ENCODE results near the gene RASA3.
"Not testable (repeated sequence)": the region's sequence is repeated elsewhere in the genome, so short reads cannot be mapped to it uniquely, and the experiment has no call there.

RASA3 gene

DNA sequence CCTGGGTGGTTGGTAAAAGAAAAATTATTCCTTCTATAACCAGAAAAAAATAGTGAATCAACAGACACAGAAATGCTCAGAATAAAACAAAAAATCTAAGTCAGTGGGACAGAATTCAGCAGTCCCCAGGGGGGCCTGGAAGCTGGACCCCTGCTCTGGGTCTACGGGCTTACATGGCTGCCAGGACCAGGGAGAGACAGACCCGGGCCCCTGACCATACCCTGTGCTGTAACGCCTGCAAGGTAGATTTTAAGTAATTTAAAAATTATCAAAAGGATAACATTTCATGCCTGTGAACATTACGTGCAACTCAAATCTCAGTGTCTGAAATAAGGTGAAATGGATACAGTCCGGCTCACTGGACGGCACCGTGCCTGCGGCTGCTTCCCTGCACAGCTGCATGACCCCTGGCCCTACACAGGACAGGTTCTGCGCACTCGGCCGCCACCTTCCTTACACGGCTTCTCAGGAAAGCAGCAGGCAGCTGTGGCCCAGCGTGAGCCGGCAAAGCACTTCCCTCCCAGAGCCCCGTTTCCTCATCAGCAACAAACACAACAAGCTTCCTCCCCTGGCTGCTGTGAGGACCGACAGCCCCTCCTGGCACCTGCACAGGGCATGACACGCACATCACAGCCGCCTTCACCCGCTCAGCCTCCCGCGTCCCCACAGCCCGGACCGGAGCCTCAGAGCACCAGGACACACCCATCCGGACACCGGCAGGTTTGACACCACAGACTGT is 22.2 kb downstream of the RASA3 start:
- DNase-seq = no peak

GRCh38 chr13:114109641-114110041 is 22.8 kb downstream of the RASA3 start:
- DNase-seq = no peak

DNA sequence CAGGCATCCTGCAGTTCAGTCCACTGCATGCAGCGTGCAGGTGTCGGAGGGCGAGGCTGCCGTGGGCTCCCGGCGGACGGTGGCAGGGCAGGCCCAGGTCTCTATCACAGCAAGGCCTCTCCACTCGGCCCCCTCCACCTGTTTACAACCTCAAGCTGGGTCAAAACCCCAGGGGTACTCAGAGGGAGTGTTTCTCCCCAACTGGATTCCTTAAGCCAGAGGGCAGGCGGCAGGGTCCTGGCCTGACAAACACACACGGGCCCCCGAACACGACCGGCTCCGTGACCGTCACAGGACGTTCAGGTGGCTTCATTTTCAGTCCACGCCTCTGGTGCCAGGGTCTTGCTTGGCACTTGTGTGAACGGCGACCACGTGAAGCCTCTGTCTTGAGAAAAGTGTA is 23.5 kb downstream of the RASA3 start:
- no peak for DNase-seq

DNA sequence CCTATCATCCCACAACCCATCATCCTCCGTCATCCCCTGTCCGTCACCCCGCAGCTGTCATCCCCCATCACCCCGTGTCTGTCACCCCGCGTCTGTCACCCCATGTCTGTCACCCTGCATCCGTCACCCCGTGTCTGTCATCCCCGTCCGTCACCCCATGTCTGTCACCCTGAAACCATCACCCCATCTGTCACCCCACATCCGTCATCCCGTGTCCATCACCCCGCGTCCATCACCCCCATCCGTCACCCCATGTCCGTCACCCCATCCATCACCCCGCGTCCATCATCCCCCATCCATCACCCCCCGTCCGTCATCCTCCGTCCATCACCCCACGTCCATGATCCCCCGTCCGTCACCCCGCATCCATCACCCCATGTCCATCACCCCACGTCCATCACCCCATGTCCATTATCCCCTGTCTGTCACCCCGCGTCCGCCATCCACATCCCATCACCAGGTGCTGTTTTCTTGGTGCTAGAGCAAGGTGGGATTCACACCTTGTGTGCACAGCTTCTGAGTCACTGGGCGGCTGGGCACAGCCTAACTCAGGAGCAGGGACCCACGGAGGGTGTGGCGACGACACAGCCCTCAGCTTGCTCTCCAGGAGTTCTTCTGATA is 24.2 kb downstream of the RASA3 start:
- no peak for DNase-seq

DNA sequence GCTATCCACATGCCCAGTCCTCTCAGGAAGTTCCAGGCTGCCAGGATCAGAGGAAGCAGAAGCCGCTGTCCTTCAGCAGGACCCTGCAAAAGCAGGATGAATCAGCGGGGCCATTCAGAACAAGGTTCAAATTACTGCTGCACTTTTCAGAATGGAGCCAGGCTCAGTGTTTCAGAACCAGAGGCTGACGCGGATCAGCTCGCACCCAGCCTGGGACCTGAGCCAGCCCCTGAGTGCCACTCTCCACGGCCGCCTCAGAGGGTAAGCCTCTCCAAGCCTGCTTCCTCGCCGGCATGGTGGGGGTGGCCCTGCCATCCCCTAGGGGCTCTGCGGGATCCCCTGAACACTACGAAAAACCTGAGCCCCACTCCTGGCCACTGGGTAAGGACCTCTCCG is 24.7 kb downstream of the RASA3 start:
- DNase-seq = no peak

DNA sequence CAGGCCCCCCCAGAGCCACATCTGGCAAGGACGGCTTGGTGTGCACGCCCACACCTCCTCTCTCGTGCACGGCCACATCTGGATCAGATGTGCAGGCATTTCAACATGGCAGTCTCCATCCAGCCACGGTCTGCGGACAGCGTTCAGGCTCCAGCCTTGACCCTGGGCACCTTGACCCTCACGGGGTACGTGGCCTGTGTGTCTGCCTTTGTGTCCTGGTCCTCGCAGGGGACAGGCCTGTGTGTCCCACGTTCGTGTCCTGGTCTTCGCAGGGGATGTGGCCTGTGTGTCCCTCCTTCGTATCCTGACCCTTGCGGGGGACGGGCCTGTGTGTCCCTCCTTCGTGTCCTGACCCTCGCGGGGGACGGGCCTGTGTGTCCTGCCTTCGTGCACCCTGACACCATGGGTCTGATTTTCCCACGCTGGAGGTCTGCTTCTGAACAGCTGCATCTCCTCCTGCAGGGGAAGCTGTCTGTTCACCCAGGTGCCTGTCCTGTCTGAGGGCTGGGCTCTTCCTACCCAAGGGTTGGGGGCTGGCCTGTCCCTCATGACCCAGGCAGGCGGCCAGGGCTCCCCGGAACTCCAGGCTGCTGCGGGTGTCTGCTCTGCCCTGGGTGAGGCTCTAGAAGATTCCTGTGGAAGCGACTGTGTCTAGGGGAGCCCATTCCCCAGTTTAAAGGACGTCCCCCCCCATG is 25.3 kb downstream of the RASA3 start:
- no peak for DNase-seq

- no peak for DNase-seq
Measured at GRCh38 chr13:114106526-114106925, 25.9 kb downstream of the RASA3 start.

GRCh38 chr13:114105521-114106225 is 26.8 kb downstream of the RASA3 start:
- no peak for DNase-seq

DNA sequence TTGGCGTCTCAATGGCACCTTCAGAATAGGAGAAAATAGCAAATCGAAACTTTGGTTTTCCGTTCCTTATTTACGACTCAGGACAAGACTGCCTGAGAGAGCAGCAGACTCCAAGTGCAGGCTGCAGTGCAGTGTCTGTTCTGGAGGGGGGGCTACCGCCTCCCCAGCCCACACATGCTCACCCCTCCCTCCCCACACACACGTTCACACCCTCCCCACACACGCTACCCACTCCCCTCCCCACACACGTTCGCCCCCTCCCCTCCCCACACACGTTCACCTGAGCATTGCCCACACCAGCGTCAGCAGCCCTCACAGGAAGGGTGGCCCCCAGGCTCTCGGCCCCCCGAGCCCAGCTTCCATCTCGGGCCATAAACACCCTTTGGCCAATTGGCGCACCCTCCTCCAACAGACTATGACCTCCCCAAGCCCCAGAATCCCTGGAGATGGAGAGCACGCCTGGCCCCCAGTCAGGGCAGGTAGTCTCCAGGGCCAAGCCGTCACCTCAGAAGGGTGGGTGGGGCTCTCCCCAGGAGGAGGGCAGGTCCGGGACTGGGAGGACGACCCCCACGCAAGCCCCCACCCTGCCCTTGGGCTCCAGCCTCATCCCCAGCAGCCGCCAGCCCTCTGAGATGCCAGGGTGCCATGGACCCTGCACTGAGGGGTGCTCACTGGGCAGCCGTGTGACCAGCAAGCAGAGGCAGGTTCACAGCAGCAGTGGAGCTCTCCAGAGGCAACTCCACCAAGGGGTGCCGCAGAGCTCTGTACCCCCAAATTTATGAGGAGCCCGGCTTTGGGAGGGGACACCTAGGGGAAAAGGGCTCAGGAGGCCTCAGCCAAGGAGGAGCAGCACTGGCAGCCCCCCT is 27.5 kb downstream of the RASA3 start:
- DNase-seq = no peak

DNA sequence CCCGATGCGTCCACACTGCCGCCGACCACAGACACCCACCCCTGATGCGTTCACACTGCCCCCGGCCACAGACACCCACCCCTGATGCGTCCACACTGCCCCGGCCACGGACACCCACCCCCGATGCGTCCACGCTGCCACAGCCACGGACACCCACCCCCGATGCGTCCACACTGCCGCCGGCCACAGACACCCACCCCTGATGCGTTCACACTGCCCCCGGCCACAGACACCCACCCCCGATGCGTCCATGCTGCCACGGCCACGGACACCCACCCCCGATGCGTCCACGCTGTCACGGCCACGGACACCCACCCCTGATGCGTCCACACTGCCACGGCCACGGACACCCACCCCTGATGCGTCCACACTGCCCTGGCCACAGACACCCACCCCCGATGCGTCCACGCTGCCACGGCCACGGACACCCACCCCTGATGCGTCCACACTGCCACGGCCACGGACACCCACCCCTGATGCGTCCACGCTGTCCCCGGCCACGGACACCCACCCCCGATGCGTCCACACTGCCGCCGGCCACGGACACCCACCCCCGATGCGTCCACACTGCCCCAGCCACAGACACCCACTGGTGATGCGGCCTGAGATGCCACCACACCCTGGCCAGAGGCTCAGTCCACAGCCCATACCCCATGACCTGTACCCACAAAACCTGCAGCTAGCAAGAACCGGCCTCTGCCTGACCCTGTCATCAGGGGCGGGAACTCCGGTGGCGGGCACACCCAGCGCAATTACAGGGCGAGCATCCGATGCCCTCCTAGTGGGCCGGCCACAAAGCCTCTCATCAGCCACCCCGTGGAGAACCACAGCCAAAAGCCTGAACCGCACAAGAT is 28.4 kb downstream of the RASA3 start:
- DNase-seq = no peak

GRCh38 chr13:114103289-114103621 is 29.2 kb downstream of the RASA3 start:
- not testable (repeated sequence) for DNase-seq

DNA sequence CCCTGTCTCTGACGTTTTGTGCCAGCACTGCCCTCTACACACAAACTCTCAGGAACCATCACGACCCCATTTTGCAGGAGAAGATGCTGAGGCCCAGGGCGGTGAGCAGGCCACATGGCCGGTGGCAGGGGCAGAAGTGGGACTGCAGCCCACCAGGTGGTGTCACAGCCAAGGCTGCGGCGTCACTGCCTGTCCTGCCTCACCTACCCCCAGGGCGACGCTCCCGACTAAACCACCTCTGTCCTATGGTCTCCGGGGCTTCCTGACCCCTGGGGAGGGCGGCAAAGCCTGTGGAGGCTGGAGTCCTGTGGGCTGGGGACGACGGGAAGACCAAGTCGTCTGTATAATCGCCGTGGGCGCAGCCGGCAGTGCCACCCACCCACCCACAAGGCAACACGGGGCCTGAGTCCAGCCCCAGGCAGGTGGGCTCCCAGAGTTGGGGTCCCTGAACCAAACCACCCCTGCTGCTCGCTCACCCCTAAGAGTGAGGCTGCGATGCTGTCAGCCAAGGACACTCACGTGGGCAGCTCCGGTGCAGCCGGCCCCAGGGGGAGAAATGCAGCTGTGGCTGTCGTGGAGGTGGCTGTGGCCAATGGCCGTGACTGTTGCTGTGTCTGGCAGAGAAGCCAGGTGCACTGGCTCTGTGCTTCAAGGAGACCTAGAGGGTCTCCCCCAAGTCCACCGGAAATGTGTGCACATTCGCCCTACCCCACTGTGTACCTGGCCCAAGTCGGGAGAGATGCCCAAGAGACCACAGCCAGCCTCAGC is 29.7 kb downstream of the RASA3 start:
- DNase-seq = no peak

GRCh38 chr13:114102131-114102520 is 30.3 kb downstream of the RASA3 start:
- DNase-seq = no peak

- DNase-seq = no peak
Measured at GRCh38 chr13:114101358-114102130, 30.9 kb downstream of the RASA3 start.

DNA sequence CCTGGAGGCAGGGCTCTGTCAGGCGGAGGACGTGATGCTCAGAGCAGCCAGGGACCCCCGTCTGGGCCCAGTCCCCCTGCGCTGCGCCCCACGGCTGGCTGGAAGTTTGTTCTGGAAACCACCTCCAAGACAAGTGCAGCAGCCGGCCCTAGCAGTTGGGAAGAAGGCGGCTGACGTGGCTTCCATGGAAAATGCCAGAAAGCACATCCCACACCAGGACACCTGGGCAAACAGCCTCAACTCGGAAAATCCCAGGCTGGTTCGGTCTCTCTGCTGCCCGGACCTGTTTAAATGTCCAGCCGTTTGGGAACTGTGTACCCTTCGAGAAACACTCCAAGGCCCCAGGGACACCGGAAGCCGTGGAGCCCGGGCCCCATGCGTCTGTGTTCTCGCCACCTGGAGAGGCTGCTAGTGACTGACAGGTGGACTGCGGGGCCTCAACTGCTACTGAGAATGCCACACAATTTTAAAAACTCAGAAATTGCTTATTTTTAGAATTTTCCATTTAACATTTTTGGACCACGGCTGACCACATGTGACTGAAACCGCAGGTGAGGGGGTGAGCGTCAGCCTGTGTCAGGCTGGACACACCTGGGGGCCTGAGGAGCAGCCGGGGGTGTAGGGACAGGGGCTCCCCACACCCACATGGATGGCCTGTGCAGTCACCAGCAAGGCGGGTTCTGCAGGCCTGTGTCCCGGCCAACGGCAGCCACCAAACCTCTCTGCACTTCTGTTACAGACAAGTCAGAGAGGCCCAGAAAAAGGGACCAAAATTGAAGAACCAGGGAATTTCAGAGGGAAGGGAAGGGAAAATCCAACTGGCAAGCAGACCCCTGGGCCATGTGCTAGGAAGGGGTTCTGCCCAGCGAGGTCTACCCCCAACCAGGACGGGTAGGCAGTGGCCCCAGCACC is 31.7 kb downstream of the RASA3 start:
- DNase-seq = no peak

- no peak for DNase-seq
Measured at GRCh38 chr13:114099918-114100445, 32.4 kb downstream of the RASA3 start.

GRCh38 chr13:114099191-114099590 is 33.2 kb downstream of the RASA3 start:
- no peak for DNase-seq

DNA sequence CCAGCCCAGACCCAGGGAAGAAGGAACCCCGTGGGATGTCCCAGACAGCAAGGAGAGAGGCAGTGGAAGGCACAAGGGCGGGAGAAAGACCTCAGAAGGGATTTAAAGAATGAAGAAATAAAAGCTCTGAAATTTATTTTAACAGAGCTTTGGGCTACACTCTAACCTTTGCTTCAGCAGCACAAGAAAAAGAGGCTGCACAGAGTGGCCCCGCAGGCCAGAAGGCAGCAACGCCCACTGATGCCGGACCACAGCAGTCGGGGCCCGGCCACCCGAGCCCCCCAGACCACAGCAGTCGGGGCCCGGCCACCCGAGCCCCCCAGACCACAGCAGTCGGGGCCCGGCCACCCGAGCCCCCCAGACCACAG is 33.8 kb downstream of the RASA3 start:
- DNase-seq = not testable (repeated sequence)

Measured in DMS 273 treated with DMSO at 0.1 percent for 48 hours (cell line).